ENCODE data around the gene HECTD1.

Gene HECTD1

DNA sequence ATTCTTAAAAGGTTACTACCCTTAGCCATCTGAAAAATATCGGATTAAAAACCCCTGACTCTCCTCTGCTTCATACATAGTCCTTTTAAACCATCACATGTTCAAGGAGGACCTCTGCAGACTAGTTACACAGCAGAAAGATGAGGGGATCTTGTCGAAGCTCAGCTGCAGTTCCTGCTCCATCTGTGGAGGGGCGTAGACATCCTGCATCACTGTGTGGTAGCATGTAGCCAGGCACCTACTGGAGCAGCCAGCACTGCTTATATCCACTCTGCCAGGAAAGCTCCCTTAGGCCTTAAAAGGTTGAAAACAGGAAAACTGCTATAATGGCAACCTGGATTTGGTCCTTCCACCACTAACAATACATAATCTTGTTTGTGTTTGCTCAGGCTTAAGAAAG lies 123.8 kb downstream of the HECTD1 start:
- H3K4me3 ChIP-seq (replicated peaks; ENCODE audit: insufficient read depth, low read length) = no peak overlapping the region
- no peak overlapping the region for H3K27ac ChIP-seq (replicated peaks)
- TF ChIP-seq GABPA (IDR thresholded peaks at IDR 0.05; ENCODE audit: low read depth) (no peak), SPI1 (IDR thresholded peaks at IDR 0.05; ENCODE audit: borderline replicate concordance, low read depth) (no peak), POLR2AphosphoS5 (IDR thresholded peaks at IDR 0.05; ENCODE audit: low read depth) (no peak)
- TF ChIP-seq, protein P1, sequence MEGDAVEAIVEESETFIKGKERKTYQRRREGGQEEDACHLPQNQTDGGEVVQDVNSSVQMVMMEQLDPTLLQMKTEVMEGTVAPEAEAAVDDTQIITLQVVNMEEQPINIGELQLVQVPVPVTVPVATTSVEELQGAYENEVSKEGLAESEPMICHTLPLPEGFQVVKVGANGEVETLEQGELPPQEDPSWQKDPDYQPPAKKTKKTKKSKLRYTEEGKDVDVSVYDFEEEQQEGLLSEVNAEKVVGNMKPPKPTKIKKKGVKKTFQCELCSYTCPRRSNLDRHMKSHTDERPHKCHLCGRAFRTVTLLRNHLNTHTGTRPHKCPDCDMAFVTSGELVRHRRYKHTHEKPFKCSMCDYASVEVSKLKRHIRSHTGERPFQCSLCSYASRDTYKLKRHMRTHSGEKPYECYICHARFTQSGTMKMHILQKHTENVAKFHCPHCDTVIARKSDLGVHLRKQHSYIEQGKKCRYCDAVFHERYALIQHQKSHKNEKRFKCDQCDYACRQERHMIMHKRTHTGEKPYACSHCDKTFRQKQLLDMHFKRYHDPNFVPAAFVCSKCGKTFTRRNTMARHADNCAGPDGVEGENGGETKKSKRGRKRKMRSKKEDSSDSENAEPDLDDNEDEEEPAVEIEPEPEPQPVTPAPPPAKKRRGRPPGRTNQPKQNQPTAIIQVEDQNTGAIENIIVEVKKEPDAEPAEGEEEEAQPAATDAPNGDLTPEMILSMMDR (IDR thresholded peaks at IDR 0.05; ENCODE audit: insufficient read depth, low read length) = no peak
- TF ChIP-seq, protein P2, sequence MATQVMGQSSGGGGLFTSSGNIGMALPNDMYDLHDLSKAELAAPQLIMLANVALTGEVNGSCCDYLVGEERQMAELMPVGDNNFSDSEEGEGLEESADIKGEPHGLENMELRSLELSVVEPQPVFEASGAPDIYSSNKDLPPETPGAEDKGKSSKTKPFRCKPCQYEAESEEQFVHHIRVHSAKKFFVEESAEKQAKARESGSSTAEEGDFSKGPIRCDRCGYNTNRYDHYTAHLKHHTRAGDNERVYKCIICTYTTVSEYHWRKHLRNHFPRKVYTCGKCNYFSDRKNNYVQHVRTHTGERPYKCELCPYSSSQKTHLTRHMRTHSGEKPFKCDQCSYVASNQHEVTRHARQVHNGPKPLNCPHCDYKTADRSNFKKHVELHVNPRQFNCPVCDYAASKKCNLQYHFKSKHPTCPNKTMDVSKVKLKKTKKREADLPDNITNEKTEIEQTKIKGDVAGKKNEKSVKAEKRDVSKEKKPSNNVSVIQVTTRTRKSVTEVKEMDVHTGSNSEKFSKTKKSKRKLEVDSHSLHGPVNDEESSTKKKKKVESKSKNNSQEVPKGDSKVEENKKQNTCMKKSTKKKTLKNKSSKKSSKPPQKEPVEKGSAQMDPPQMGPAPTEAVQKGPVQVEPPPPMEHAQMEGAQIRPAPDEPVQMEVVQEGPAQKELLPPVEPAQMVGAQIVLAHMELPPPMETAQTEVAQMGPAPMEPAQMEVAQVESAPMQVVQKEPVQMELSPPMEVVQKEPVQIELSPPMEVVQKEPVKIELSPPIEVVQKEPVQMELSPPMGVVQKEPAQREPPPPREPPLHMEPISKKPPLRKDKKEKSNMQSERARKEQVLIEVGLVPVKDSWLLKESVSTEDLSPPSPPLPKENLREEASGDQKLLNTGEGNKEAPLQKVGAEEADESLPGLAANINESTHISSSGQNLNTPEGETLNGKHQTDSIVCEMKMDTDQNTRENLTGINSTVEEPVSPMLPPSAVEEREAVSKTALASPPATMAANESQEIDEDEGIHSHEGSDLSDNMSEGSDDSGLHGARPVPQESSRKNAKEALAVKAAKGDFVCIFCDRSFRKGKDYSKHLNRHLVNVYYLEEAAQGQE (IDR thresholded peaks at IDR 0.05; ENCODE audit: insufficient replicate concordance, low read depth) = no peak
- no peaks in the 10 kb centered on the region for H3K27me3 ChIP-seq (ENCODE audit: insufficient read depth, poor library complexity, severe bottlenecking)
- DNase-seq (ENCODE audit: low read depth in 1 of 2, low spot score in 1 of 2) = no peak

DNA sequence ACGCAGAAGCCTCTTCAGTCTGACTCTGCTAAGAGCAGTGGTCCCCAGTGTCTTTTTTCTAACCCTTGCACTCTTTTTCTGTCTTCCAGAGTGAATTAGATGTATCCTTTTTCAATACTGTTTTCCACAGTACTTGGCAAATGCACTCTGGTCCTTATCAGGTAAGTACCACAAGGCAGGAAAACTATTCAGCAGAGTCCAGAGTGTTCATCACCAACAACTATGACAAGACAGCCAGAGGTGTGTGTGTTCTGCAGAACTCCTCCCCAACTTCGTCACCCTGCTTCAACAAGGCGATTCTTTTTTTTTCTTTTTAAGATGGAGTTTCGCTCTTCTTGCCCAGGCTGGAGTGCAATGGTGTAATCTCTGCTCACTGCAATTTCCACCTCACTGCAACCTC lies 127.1 kb downstream of the HECTD1 start:
- DNase-seq (ENCODE audit: low read depth in 1 of 2, low spot score in 1 of 2) = no peak
- no peak for TF ChIP-seq POLR2AphosphoS5 (IDR thresholded peaks at IDR 0.05; ENCODE audit: low read depth)
- TF ChIP-seq, protein P2 (IDR thresholded peaks at IDR 0.05; ENCODE audit: insufficient replicate concordance, low read depth) = no peak
- no peak for TF ChIP-seq GABPA (IDR thresholded peaks at IDR 0.05; ENCODE audit: low read depth)
- TF ChIP-seq SPI1 (IDR thresholded peaks at IDR 0.05; ENCODE audit: borderline replicate concordance, low read depth) = no peak
- TF ChIP-seq, protein P1 (IDR thresholded peaks at IDR 0.05; ENCODE audit: insufficient read depth, low read length) = no peak
- Histone ChIP-seq H3K4me3 (replicated peaks; ENCODE audit: insufficient read depth, low read length) (no peak overlapping the region), H3K27me3 (ENCODE audit: insufficient read depth, poor library complexity, severe bottlenecking) (no peaks in the 10 kb centered on the region), H3K27ac (replicated peaks) (no peak overlapping the region)

DNA sequence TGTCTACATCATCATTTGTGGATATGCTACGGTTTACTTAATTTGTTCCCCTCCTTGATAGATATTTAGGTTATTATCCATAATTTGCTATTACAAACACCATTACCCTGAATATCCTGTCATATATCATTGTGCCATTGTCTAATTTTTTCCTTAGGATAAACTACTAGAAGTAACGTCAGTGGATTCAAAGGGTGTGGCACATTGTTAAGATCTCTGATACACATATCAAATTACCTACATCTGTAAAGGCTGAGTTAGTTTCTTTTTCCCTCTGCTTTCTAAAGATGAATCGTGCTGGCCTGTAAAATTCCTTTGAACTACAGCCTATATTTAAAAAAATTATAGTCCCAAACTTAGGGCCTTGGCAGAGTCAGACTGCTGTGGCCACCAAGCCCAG lies 127.5 kb downstream of the HECTD1 start:
- no peak overlapping the region for H3K4me3 ChIP-seq (replicated peaks; ENCODE audit: insufficient read depth, low read length)
- no peaks in the 10 kb centered on the region for H3K27me3 ChIP-seq (ENCODE audit: insufficient read depth, poor library complexity, severe bottlenecking)
- TF ChIP-seq POLR2AphosphoS5 (IDR thresholded peaks at IDR 0.05; ENCODE audit: low read depth) = no peak
- TF ChIP-seq, protein P2 (IDR thresholded peaks at IDR 0.05; ENCODE audit: insufficient replicate concordance, low read depth) = no peak
- TF ChIP-seq, protein P1 (IDR thresholded peaks at IDR 0.05; ENCODE audit: insufficient read depth, low read length) = no peak
- TF ChIP-seq GABPA (IDR thresholded peaks at IDR 0.05; ENCODE audit: low read depth) = no peak
- no peak for TF ChIP-seq SPI1 (IDR thresholded peaks at IDR 0.05; ENCODE audit: borderline replicate concordance, low read depth)
- DNase-seq (ENCODE audit: low read depth in 1 of 2, low spot score in 1 of 2) = no peak
- H3K27ac ChIP-seq (replicated peaks) = no peak overlapping the region

Measured in HL-60 (cell line).